Anterior cingulate cortex (tissue), 58 donors: ENCODE data around the gene CEBPZOS.

Source experiments
- DNase-seq, 58 donors: peaks; one replicate each; lab custom pipeline; 2025; lab: John Stamatoyannopoulos, UW

CEBPZOS gene

GRCh38 chr2:37196320-37197195 lies at the start of gene CEBPZOS:
Gene CEBPZOS, plus strand, starts transcription at chr2:37196496. Its CDS starts 3,209 bp downstream, at chr2:37199705.
- peak in 57 of 58 donors; percentile 19 to 92 (median 73) for DNase-seq

GRCh38 chr2:37148325-37148724 lies 48.0 kb upstream of the CEBPZOS start:
- DNase-seq: no peak

GRCh38 chr2:37149626-37150322 lies 46.5 kb upstream of the CEBPZOS start:
- DNase-seq: no peak

- no peak for DNase-seq
Measured at GRCh38 chr2:37153224-37153623, 43.1 kb upstream of the CEBPZOS start.

GRCh38 chr2:37154785-37155184 lies 41.5 kb upstream of the CEBPZOS start:
- no peak for DNase-seq

GRCh38 chr2:37156071-37156856 lies 40.0 kb upstream of the CEBPZOS start:
- peak in 38 of 58 donors; percentile 4 to 76 (median 40) for DNase-seq

- peak; percentile 19 to 84 (median 67) for DNase-seq
Measured at GRCh38 chr2:37156857-37157714, 39.2 kb upstream of the CEBPZOS start, which contains the start of gene EIF2AK2. Gene EIF2AK2, minus strand, starts transcription at chr2:37156980. Its CDS starts 9,174 bp downstream, at chr2:37147806.

GRCh38 chr2:37164757-37165156 lies 31.5 kb upstream of the CEBPZOS start:
- no peak for DNase-seq

GRCh38 chr2:37167636-37168180 lies 28.6 kb upstream of the CEBPZOS start:
- no peak for DNase-seq

- DNase-seq: no peak
Measured at GRCh38 chr2:37168217-37168981, 27.9 kb upstream of the CEBPZOS start.

- DNase-seq: no peak
Measured at GRCh38 chr2:37171624-37171950, 24.7 kb upstream of the CEBPZOS start.

- no peak for DNase-seq
Measured at GRCh38 chr2:37173741-37174140, 22.6 kb upstream of the CEBPZOS start.

GRCh38 chr2:37180006-37180639 lies 16.2 kb upstream of the CEBPZOS start:
- no peak for DNase-seq

GRCh38 chr2:37180640-37181039 lies 15.7 kb upstream of the CEBPZOS start:
- no peak for DNase-seq

GRCh38 chr2:37181726-37182684 lies 14.3 kb upstream of the CEBPZOS start:
- no peak for DNase-seq

- no peak for DNase-seq
Measured at GRCh38 chr2:37188570-37188969, 7.7 kb upstream of the CEBPZOS start, which contains the start of gene SULT6B1. Gene SULT6B1, minus strand, starts transcription at chr2:37188670. Its CDS starts 30 bp downstream, at chr2:37188640.
